CD4-positive, alpha-beta T cell treated with Interleukin-10 for 1 hour (primary cell): ENCODE results near the gene LRP5.
A peak's percentile ranks its signal among the peaks of the same experiment; 100 is the strongest.
"Not testable (repeated sequence)": the region's sequence is repeated elsewhere in the genome, so short reads cannot be mapped to it uniquely, and the experiment has no call there.

Experiments
- DNase-seq: peaks from one replicate; pipeline ENCODE4 v3.0.0-alpha.2; 2020

The LRP5 gene

DNA sequence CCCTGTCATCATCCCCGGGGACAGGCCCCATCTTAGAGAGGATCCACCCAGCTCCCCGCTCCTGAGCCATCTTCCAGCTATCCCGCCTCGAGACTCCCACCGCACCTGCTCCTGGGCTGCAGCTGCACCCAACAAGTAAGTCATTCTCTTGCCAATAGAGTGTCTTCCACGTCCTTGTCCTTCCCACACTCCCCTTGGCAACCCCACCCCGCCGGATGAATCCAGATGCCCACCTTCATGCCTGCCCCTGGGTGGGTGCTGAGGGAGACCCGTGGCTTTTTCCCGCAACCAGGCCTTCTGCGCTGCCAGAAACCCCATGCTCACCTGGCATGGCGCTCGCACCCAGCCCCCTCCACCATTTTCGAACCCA is 29.5 kb upstream of the LRP5 start:
- no peak for DNase-seq

- not testable (repeated sequence) for DNase-seq
Observed at GRCh38 chr11:68284588-68284987, 27.8 kb upstream of the LRP5 start.

- no peak for DNase-seq
Observed at GRCh38 chr11:68287419-68287818, 25.0 kb upstream of the LRP5 start.

- no peak for DNase-seq
Observed at GRCh38 chr11:68289456-68289855, 22.9 kb upstream of the LRP5 start.

- DNase-seq = no peak
Observed at GRCh38 chr11:68293708-68294107, 18.7 kb upstream of the LRP5 start.

GRCh38 chr11:68295271-68295670 is 17.1 kb upstream of the LRP5 start:
- no peak for DNase-seq

DNA sequence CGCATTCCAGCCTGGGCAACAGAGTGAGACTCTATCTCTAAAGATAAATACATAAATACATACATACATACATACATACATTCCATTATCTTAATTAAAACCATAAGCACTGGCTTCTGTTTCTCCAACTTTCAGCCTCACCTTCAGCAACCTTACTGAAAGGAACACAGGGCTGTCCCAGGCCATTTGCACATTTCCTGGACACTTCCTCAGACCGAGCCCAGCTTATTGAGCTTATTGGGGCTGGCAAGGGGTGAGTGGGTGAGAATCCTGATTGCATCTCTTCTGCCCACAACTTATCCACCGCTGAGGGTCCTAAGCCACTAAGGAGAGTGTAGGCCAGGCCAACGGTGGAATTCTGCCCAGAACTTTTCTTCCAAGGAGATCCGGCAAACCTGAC is 16.5 kb upstream of the LRP5 start:
- no peak for DNase-seq

DNA sequence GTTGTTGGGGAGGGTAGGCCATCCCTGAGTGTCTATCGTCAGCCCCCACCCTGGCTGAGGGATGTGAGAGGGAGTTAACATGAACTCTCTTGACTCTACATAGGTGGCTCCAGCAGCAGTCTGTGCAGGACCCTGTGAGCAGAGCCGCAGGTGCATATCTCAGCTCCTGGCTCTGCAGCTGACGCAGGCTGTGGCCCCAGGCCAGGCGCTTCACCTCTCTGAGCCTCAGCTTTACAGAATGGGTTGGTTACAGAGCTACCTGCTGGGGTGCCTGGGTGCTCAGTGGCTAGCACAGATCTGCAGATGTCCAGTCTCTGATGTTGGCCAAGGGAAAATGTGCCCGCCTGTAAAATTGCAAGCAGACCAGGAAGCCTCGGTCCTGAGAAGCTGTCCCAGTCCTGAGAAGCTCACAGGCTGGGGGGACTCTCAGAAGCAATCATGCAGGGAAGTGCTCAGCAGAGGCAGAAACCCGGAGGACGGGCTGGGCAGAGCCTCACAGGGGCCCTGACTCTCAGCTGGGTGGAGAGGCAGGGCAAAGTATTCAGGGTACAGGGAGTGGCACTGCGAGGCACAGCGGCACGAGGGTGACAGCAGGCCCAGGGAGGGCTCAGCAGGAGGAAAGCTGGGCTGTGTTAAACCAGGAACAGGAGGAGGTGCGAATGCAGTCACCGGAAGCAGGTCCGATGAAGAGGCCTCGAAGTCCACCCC is 15.9 kb upstream of the LRP5 start:
- no peak for DNase-seq

GRCh38 chr11:68297052-68297378 is 15.4 kb upstream of the LRP5 start:
- DNase-seq = no peak

DNA sequence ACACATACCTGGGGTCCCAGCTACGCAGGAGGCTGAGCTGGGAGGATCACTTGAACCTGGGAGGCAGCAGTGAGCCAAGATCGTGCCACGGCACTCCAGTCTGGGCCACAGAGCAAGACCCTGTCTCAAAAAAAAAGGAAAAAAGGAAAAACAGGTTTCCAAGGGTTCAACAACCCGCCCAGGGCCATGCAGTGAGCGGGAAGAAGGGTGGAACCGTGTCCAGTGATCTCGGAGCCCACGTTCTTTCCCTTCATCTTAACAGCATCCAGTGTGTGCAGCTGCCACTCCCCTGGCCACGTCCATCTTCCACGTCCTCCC is 14.9 kb upstream of the LRP5 start:
- no peak for DNase-seq

DNA sequence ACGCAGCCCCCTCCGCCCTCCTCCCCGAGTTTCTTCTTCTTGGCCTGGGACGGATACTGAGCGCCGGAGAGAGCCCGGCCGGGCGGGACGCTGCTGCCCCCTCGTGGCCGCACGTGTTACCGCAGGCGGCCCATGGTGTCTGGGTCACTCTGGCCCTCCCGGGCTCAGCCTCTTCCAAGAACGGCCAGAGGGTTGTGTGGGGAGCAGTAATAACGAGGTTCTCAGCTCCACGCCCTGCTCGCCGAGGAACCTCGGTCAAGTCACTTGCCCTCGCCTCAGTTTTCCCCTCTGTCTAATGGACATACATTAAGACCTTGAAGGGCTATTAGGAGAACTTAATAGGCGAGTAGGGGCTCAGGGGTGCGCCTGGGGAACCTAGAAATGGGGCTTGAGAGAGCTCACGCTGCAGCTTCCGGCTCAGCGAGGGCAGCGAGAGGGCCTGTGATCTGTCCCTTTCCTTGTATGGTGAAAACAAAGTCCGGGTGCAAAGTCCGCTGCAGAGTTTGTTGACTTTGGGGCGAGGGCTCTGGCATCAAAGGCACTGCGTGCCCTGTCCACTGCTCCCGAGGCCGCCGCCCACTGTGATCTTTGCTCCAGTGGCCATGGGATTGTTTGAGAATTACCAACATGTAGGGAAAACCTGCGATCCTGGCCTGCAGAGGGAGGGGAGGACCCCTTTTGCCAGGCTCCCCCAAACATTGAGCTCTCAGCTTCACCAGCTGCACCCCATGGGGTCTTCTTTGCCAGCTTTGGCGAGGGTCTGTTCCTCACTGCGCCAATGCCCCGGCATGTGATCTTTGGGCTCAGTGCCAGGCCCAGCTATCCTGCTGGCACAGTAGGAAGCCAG is 14.4 kb upstream of the LRP5 start:
- peak; percentile 77 for DNase-seq

- no peak for DNase-seq
Observed at GRCh38 chr11:68298659-68299516, 13.5 kb upstream of the LRP5 start.

DNA sequence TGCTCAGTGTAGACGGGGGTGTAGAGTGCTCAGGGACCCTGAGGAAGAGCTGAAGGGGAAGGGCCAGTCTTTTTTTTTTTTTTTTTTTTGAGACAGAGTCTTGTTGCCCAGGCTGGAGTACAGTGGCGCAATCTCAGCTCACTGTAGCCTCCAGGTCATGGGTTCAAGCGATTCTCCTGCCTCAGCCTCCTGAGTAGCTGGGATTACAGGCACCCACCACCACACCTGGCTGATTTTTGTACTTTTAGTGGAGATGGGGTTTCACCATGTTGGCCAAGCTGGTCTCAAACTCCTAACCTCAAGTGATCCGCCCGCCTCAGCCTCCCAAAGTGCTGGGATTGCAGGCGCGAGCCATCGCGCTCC is 12.9 kb upstream of the LRP5 start:
- not testable (repeated sequence) for DNase-seq

DNA sequence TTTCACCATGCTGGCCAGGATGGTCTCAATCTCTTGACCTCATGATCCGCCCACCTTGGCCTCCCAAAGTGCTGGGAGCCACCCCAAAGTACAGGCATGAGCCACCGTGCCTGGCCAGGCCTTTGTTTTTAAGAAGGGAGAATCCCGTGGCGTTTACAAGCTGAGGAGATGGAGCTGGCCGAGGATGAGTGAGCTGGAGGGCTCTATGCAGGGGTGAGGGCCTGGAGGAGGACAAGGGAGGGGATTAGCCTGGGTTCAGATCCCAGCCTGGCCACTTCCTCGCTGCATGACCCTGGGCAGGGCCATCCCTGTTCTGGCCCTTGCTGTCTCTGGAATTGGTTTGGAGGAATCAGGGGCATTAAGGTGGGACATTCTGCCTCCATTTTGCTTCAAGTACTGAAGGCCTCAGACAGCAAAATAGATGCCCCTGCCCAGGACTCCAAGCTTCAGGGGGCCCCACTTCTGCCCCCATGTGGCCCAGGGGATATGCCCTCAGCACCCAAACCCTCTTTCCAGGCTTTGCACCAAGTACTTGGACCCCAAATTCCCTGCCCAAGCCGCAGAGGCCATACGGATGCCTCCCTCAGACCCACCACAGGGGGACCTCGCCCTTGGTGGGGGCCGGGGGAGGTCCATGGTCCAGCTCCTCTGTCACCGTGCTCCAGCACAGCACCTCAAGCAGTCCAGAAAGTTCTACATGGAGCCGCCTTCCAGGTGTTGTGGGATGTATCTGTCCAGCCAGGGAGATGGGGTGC is 12.1 kb upstream of the LRP5 start:
- no peak for DNase-seq

DNA sequence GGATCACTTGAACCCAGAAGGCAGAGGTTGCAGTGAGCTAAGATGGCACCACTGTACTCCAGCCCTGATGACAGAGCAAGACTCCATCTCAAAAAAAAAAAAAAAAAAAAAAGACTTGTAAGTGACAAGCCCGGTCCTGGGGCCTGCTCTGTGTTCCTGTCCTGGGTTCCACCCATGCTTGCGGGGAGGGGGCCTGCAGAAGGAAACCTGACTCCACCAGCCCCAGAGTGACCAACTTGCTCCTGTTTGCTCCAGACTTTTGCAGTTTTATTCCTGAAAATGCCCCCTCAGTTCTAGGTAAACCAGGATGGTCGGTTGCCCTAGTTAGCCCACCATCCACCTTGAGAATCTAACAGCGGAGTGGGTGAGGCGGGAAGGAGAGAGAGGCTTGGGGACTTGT is 10.1 kb upstream of the LRP5 start:
- no peak for DNase-seq

- no peak for DNase-seq
Observed at GRCh38 chr11:68302670-68303069, 9.7 kb upstream of the LRP5 start.

DNA sequence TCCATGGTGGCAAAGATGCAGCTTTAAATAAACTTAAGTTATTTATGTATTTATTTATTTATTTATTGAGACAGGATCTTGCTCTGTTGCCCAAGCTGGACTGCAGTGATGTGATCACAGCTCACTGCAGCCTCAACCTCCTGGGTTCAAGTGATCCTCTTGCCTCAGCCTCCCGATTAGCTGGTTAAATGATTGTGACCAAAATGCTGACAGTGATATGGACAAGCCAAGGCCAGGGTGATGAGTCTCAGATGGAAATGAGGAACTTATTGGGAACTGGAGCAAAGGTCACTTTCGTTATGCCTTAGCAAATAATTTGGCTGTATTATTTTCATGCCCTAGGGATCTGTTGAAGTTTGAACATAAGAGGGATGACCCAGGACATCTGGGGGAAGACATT is 9.3 kb upstream of the LRP5 start:
- no peak for DNase-seq

DNA sequence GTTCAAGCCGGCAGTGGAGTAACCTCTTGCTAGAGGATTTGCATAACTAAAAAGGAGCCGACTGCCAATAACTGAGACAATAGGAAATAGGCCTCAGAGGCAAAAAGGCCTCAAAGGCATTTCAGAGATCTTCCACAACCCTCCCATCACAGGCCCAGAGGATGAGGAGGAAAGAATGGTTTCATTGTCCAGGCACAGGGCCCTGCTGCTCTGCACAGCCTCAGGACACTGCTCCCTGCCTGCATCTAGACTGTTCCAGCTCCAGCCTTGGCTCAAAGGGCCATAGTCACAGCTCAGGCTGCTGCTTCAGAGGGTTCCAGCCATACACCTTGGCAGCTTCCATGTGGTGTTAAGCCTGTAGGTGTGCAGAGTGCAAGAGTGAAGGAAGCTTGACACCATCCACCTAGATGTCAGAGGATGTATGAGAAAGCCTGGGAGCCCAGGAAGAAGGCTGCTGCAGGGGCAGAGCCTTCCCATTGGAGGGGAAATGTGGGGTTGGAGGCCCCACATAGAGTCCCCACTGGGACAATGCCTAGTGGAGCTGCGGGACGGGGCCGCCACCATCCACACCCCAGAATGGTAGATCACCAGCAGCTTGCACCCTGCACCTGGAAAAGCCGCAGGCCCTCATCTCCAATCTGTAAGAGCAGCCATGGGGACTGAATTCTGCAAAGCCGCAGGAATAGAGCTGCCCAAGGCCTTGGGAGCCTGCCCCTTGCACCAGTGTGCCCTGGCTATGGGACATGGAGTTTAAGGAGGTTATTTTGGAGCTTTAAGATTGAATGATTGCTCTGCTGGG is 8.2 kb upstream of the LRP5 start:
- DNase-seq = no peak

GRCh38 chr11:68306636-68307035 is 5.8 kb upstream of the LRP5 start:
- DNase-seq = no peak

DNA sequence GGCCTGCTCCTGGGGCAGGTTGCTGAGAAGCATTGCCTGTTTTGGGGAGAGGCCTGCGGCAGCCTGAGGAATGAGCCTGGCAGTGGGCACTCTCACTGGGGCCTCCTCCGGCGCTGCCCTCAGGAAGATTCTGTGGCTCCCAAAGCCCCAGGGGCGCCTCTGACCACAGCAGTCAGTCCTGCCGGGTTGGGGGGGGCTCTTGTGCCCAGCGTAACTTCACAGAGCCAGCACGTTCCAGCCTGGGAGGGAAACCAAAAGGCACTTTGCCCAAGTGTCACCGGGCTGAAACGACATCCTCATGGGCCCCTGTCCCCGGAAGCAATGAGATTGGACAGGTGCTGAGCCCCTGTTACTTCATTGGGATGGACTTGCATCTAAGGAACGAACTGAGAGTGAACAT is 4.3 kb upstream of the LRP5 start:
- no peak for DNase-seq

DNA sequence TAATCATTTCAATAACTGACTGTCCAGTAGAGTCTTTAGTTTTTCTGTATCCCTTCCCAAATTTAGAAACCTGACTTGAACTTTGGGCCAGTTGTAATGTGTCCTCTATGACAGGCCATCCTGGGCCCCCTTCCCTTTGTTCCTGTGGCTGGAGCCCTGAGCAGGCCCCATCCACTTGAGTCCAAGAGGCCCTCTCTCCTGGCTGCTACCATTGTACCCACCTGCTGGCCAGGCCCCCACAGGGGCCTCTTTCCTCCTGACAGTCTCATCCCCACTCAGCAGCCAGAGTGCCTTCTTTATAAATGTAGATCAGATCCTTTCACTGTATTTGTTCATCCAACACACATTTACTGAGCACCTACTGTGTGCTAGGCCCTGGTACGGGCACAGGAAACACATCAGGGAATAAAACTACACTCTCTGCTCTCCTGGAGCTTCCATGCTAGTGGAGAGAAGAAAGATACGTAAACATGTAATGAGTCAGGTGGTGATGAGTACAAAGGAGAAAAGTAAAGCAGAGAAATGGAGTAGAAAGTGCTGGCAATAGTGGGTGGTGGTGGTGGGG is 2.7 kb upstream of the LRP5 start:
- DNase-seq = no peak
